Lower lobe of right lung (tissue), 2 donors: Measurements from ENCODE around the gene KRTAP10-11. TPM values are rescaled to one million over a fixed set of nuclear protein-coding genes. Genes with fewer than 3 reads are reported as not detected.
A peak's percentile ranks its signal among the peaks of the same experiment; 100 is the strongest.
"Not testable (repeated sequence)": the region's sequence is repeated elsewhere in the genome, so short reads cannot be mapped to it uniquely, and the experiment has no call there.

Source experiments
- ATAC-seq, 2 donors: fragments of 200-7000 bp; cut with Tn5 transposase; one replicate each; pipeline ENCODE4 v1.9.1; 2020 to 2022; ENCODE audit warnings: mild to moderate bottlenecking in 2 of 2, moderate library complexity in 2 of 2
- DNase-seq: peaks from one replicate; pipeline ENCODE4 v3.0.0-alpha.2; 2020
- H3K27ac ChIP-seq: fragments of 200-600 bp; one replicate; pipeline ENCODE4 v1.8.0; 2022
- H3K27me3 ChIP-seq: fragments of 200-600 bp; one replicate; pipeline ENCODE4 v1.8.0; 2022; ENCODE audit warnings: low read depth
- H3K36me3 ChIP-seq: fragments of 200-600 bp; one replicate; pipeline ENCODE4 v1.8.0; 2022; ENCODE audit warnings: mild to moderate bottlenecking
- H3K4me1 ChIP-seq: fragments of 200-600 bp; one replicate; pipeline ENCODE4 v1.8.0; 2022
- H3K4me3 ChIP-seq: fragments of 200-600 bp; one replicate; pipeline ENCODE4 v1.8.0; 2022; ENCODE audit warnings: mild to moderate bottlenecking
- H3K9me3 ChIP-seq: fragments of 200-600 bp; one replicate; pipeline ENCODE4 v1.8.0; 2022
- CTCF ChIP-seq: fragments of 200-600 bp; IDR thresholded peaks from one replicate; pipeline ENCODE4 v1.8.0; 2022; ENCODE audit warnings: antibody characterized with exemption, mild to moderate bottlenecking
- intact Hi-C: fragments of 100-400 bp; cut with DNase I; formaldehyde crosslinking; loops from one replicate; pipeline ENCODE4 v1.11.0; 2022
- long read RNA-seq: library from polyadenylated mRNA; unstranded; transcript quantifications from one replicate; pipeline ENCODE4 v2.0.0, GENCODE V29; 2021
- total RNA-seq: library from RNA; stranded (reverse); fragmentation: NEBNext Ultra II Directional; extraction: Animal tissue kit (Norgen Biotek cat#: 25700); gene quantifications from one replicate; pipeline ENCODE4 v1.2.1, GENCODE V29; 2021
- donor health status: DM: no; HTN: yes; CAD: no; lungs with severe emphysema.

KRTAP10-11 gene
- total RNA-seq: not detected
- long read RNA-seq: 0 reads

- intact Hi-C loops: not testable (repeated sequence)
Measured at GRCh38 chr21:44646366-44647221, at the start of gene KRTAP10-11. Gene KRTAP10-11, plus strand, starts transcription at chr21:44646414. Its CDS starts 45 bp downstream, at chr21:44646459.

GRCh38 chr21:44598061-44598460 is 48.2 kb upstream of the KRTAP10-11 start:
- no peaks in the 10 kb centered on the region for H3K36me3 ChIP-seq
- no peaks in the 10 kb centered on the region for H3K9me3 ChIP-seq
- no peak overlapping the region for H3K27ac ChIP-seq
- ATAC-seq (no peak), DNase-seq (no peak)
- H3K4me3 ChIP-seq: no peak overlapping the region
- peaks cover 23% of the 10 kb centered on the region for H3K27me3 ChIP-seq
- no peaks in the 10 kb centered on the region for H3K4me1 ChIP-seq
- TF ChIP-seq CTCF: no peak
- intact Hi-C loops: no loop called here

More at GRCh38 chr21:44646366-44647221, at the start of gene KRTAP10-11:
- not testable (repeated sequence) for H3K4me1 ChIP-seq, H3K36me3 ChIP-seq, H3K4me3 ChIP-seq, H3K27ac ChIP-seq, DNase-seq, ATAC-seq, H3K27me3 ChIP-seq, H3K9me3 ChIP-seq

- ATAC-seq: no peak
- peaks cover 32% of the 10 kb centered on the region for H3K27me3 ChIP-seq
Measured at GRCh38 chr21:44599264-44600029, 46.8 kb upstream of the KRTAP10-11 start.

GRCh38 chr21:44600118-44600978 is 45.9 kb upstream of the KRTAP10-11 start, which contains the start of gene KRTAP10-7:
Gene KRTAP10-7, plus strand, starts transcription at chr21:44600597. Its CDS starts 25 bp downstream, at chr21:44600622.
- H3K4me1 ChIP-seq, H3K4me3 ChIP-seq, H3K9me3 ChIP-seq, intact Hi-C loops, ATAC-seq, H3K36me3 ChIP-seq, H3K27ac ChIP-seq, DNase-seq: not testable (repeated sequence)
- peaks cover 33% of the 10 kb centered on the region for H3K27me3 ChIP-seq

More at GRCh38 chr21:44599264-44600029, 46.8 kb upstream of the KRTAP10-11 start:
- no peaks in the 10 kb centered on the region for H3K36me3 ChIP-seq
- intact Hi-C loops: no loop called here
- no peak for TF ChIP-seq CTCF
- no peak for DNase-seq
- no peak overlapping the region for H3K4me3 ChIP-seq
- H3K9me3 ChIP-seq: no peaks in the 10 kb centered on the region
- no peak overlapping the region for H3K27ac ChIP-seq
- no peaks in the 10 kb centered on the region for H3K4me1 ChIP-seq

GRCh38 chr21:44601091-44601490 is 45.1 kb upstream of the KRTAP10-11 start:
- H3K27me3 ChIP-seq: peaks cover 30% of the 10 kb centered on the region
- ATAC-seq, DNase-seq, H3K4me3 ChIP-seq, H3K9me3 ChIP-seq, H3K36me3 ChIP-seq, H3K4me1 ChIP-seq, H3K27ac ChIP-seq, intact Hi-C loops: not testable (repeated sequence)

- no peaks in the 10 kb centered on the region for H3K36me3 ChIP-seq
- H3K4me1 ChIP-seq: no peaks in the 10 kb centered on the region
- peaks cover 29% of the 10 kb centered on the region for H3K27me3 ChIP-seq
- no peak overlapping the region for H3K4me3 ChIP-seq
- no peak for TF ChIP-seq CTCF
- no peaks in the 10 kb centered on the region for H3K9me3 ChIP-seq
- no peak overlapping the region for H3K27ac ChIP-seq
- ATAC-seq (peak in 1 of 2 donors; percentile 47), DNase-seq (no peak)
- intact Hi-C loops: no loop called here
Measured at GRCh38 chr21:44601596-44602462, 44.4 kb upstream of the KRTAP10-11 start.
